PFSK-1 (cell line): Measurements from ENCODE around the gene TTC29.

ENCODE experiments used
- FOXP2 ChIP-seq: optimal IDR thresholded peaks from 2 replicates; pipeline ENCODE3; 2011; ENCODE audit warnings: borderline replicate concordance, control low read depth, inconsistent platforms; ENCODE audit not compliant: insufficient read depth; ENCODE audit errors: extremely low read length, extremely low read depth
- POLR2AphosphoS5 ChIP-seq: IDR thresholded peaks from 2 replicates; pipeline ENCODE4 v1.6.1; 2012; ENCODE audit warnings: low read depth, mild to moderate bottlenecking, control low read depth, low read length, moderate library complexity
- SIN3A ChIP-seq: IDR thresholded peaks from 2 replicates; pipeline ENCODE4 v1.6.1; 2012; ENCODE audit warnings: mild to moderate bottlenecking, low read length, moderate library complexity, borderline replicate concordance; ENCODE audit not compliant: insufficient read depth
- TAF1 ChIP-seq: IDR thresholded peaks from 2 replicates; pipeline ENCODE4 v1.6.1; 2012; ENCODE audit warnings: low read length, control low read depth, borderline replicate concordance; ENCODE audit not compliant: insufficient read depth
- TF ChIP-seq, protein P1 (sequence below), 2 experiments: IDR thresholded peaks; 2 replicates each; pipeline versions ENCODE4 v1.6.1 to v1.8.0; 2011 to 2012; ENCODE audit warnings: low read depth in 2 of 2, low read length in 2 of 2, control low read depth in 1 of 2, inconsistent platforms in 1 of 2, mild to moderate bottlenecking in 1 of 2, moderate library complexity in 1 of 2; ENCODE audit not compliant: insufficient read depth in 1 of 2

The TTC29 gene

GRCh38 chr4:146793727-146794126 lies 151.9 kb downstream of the TTC29 start:
- TF ChIP-seq, protein P1, sequence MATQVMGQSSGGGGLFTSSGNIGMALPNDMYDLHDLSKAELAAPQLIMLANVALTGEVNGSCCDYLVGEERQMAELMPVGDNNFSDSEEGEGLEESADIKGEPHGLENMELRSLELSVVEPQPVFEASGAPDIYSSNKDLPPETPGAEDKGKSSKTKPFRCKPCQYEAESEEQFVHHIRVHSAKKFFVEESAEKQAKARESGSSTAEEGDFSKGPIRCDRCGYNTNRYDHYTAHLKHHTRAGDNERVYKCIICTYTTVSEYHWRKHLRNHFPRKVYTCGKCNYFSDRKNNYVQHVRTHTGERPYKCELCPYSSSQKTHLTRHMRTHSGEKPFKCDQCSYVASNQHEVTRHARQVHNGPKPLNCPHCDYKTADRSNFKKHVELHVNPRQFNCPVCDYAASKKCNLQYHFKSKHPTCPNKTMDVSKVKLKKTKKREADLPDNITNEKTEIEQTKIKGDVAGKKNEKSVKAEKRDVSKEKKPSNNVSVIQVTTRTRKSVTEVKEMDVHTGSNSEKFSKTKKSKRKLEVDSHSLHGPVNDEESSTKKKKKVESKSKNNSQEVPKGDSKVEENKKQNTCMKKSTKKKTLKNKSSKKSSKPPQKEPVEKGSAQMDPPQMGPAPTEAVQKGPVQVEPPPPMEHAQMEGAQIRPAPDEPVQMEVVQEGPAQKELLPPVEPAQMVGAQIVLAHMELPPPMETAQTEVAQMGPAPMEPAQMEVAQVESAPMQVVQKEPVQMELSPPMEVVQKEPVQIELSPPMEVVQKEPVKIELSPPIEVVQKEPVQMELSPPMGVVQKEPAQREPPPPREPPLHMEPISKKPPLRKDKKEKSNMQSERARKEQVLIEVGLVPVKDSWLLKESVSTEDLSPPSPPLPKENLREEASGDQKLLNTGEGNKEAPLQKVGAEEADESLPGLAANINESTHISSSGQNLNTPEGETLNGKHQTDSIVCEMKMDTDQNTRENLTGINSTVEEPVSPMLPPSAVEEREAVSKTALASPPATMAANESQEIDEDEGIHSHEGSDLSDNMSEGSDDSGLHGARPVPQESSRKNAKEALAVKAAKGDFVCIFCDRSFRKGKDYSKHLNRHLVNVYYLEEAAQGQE (IDR thresholded peaks at IDR 0.05; ENCODE audit: insufficient read depth in 1 of 2, low read depth in 2 of 2, low read length in 2 of 2): no peak
- TF ChIP-seq SIN3A (no peak), TAF1 (no peak), FOXP2 (no peak), POLR2AphosphoS5 (no peak)

DNA sequence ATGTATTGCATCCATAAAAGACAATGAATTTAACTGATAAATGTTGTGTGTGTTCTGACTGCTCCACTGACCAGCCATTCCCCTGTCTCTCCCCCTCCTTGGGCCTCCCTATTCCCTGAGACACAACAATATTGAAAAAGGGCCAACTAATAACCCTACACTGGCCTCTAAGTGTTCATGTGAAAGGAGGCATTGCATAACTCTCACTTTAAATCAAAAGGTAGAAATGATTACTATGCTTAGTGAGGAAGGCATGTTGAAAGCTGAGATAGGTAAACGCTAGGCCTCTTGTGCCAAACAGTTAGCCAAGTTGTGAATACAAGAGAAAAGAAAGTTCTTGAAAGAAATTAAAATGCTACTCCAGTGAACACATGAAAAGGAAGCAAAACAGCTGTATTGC lies 154.2 kb downstream of the TTC29 start:
- TF ChIP-seq TAF1: no peak

- TF ChIP-seq SIN3A: no peak
- TF ChIP-seq FOXP2: no peak
- TF ChIP-seq POLR2AphosphoS5: no peak
- TF ChIP-seq TAF1: no peak
- TF ChIP-seq, protein P1 (IDR thresholded peaks at IDR 0.05; ENCODE audit: insufficient read depth in 1 of 2, low read depth in 2 of 2, low read length in 2 of 2): no peak
Observed at GRCh38 chr4:146790515-146790914, 155.1 kb downstream of the TTC29 start.

DNA sequence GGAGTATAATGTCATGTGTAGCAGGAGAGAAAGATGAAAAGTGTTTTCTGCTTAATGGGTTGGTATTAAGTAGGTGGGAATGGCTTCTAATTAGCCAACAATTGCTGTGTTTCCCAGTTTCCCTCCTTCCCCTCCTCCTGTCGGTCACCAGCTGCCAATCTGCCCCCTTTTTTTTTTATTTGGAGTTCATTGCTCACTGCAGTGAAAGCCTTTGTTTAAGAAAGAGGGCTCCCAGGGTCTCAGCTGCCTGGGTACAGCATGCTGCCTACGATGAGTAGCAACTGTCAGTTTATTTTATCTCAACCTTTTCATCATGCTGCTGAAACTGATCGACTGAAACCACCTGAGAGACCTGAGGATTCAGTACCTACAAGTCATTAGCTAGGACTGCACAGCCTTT lies 157.9 kb downstream of the TTC29 start:
- no peak for TF ChIP-seq POLR2AphosphoS5
- TF ChIP-seq TAF1: no peak
- TF ChIP-seq SIN3A: no peak
- TF ChIP-seq FOXP2: no peak
- TF ChIP-seq, protein P1 (IDR thresholded peaks at IDR 0.05; ENCODE audit: insufficient read depth in 1 of 2, low read depth in 2 of 2, low read length in 2 of 2): no peak

GRCh38 chr4:146776691-146777090 lies 169.0 kb downstream of the TTC29 start:
- TF ChIP-seq POLR2AphosphoS5 (no peak), TAF1 (no peak), SIN3A (no peak), FOXP2 (no peak)
- TF ChIP-seq, protein P1 (IDR thresholded peaks at IDR 0.05; ENCODE audit: insufficient read depth in 1 of 2, low read depth in 2 of 2, low read length in 2 of 2): no peak
